Lower leg skin (tissue), 3 donors: Measurements from ENCODE around the gene BCL7B.

Source experiments
- CTCF ChIP-seq, 3 donors: fragments of 450-650 bp; IDR thresholded peaks; one replicate each; pipeline ENCODE4 v1.5.1; 2016; ENCODE audit warnings: antibody characterized with exemption in 3 of 3, mild to moderate bottlenecking in 3 of 3, moderate library complexity in 2 of 3
- POLR2A ChIP-seq, 2 donors: fragments of 450-650 bp; IDR thresholded peaks; one replicate each; pipeline ENCODE4 v1.6.1; 2016 to 2017; ENCODE audit warnings: antibody characterized with exemption in 2 of 2, mild to moderate bottlenecking in 1 of 2, moderate library complexity in 1 of 2

- TF ChIP-seq CTCF (IDR thresholded peaks at IDR 0.05) (no peak), POLR2A (IDR thresholded peaks at IDR 0.05) (no peak)
Observed at GRCh38 chr7:73565675-73566340, 8.3 kb upstream of the BCL7B start.
